RWPE1 (cell line): ENCODE results near the gene AWAT2.

ENCODE experiments used
- CTCF ChIA-PET: fragments of 350-600 bp; sonication (Branson Sonifier 250); formaldehyde crosslinking; extraction: SDS; loops from one replicate; lab custom pipeline; 2021; lab: Yijun Ruan, JAX
- POLR2A ChIA-PET: fragments of 400-600 bp; formaldehyde crosslinking; extraction: SDS; loops from one replicate; lab custom pipeline; 2020; ENCODE audit warnings: antibody characterized with exemption; ENCODE audit not compliant: low non-redundant PET; lab: Yijun Ruan, JAX
- DNase-seq: peaks from one replicate; pipeline ENCODE4 v3.0.0; 2012; ENCODE audit warnings: low spot score
- H3K27ac ChIP-seq: fragments of 450-650 bp; 2 replicates; pipeline ENCODE4 v1.5.1; 2017
- CTCF ChIP-seq: fragments of 450-650 bp; conservative IDR thresholded peaks from 2 replicates; pipeline ENCODE4 v1.5.1; 2017; ENCODE audit warnings: low read depth, mild to moderate bottlenecking

Gene AWAT2

GRCh38 chrX:70049925-70050324 lies at the start of gene AWAT2:
TSS of gene AWAT2 (minus strand) at chrX:70049938. CDS start at chrX:70049932, 6 bp downstream.
- POLR2A ChIA-PET, result no interaction called here
- CTCF ChIA-PET, result no interaction called here
- TF ChIP-seq CTCF, result no peak

GRCh38 chrX:70096052-70096451 lies 46.3 kb upstream of the AWAT2 start:
- TF ChIP-seq CTCF, result no peak
- ChIA-PET CTCF (interaction anchor here (0.6 kb wide), 2 partner anchors 57 to 480 kb away, joined by 3 read pairs; no protein-coding TSS in a partner anchor), POLR2A (no interaction called here)
- H3K27ac ChIP-seq, result no peak overlapping the region
- DNase-seq, result peak; percentile 8

More at GRCh38 chrX:70049925-70050324, at the start of gene AWAT2:
- H3K27ac ChIP-seq, result no peak within 1 kb of the TSS
- DNase-seq, result no peak

- CTCF ChIA-PET, result no interaction called here
- POLR2A ChIA-PET, result no interaction called here
- DNase-seq, result no peak
- H3K27ac ChIP-seq, result no peak overlapping the region
- no peak for TF ChIP-seq CTCF
Measured at GRCh38 chrX:70092247-70092646, 42.5 kb upstream of the AWAT2 start.

GRCh38 chrX:70089604-70090297 lies 40.0 kb upstream of the AWAT2 start:
- TF ChIP-seq CTCF, result no peak
- H3K27ac ChIP-seq, result no peak overlapping the region
- ChIA-PET POLR2A (no interaction called here), CTCF (no interaction called here)
- no peak for DNase-seq

- H3K27ac ChIP-seq, result no peak overlapping the region
- POLR2A ChIA-PET, result no interaction called here
- CTCF ChIA-PET, result interaction anchor here (1.4 kb wide), 1 partner anchor 9 kb away, joined by 5 read pairs; no protein-coding TSS in a partner anchor
- no peak for DNase-seq
- no peak for TF ChIP-seq CTCF
Measured at GRCh38 chrX:70088751-70089150, 39.0 kb upstream of the AWAT2 start.

GRCh38 chrX:70087857-70088630 lies 38.3 kb upstream of the AWAT2 start:
- DNase-seq, result no peak
- no peak overlapping the region for H3K27ac ChIP-seq
- ChIA-PET POLR2A (no interaction called here), CTCF (interaction anchor here (1.4 kb wide), 1 partner anchor 9 kb away, joined by 5 read pairs; no protein-coding TSS in a partner anchor)
- no peak for TF ChIP-seq CTCF
